ENCODE measurements around the gene PEAR1. TPM values are rescaled to one million over a fixed set of nuclear protein-coding genes. Genes with fewer than 3 reads are reported as not detected.
"Not testable (repeated sequence)": the region's sequence is repeated elsewhere in the genome, so short reads cannot be mapped to it uniquely, and the experiment has no call there.

The PEAR1 gene
- total RNA-seq, 1 experiment from 2014 or later: 0.18 TPM

- H3K9me3 ChIP-seq: no peaks in the 10 kb centered on the region
- H3K9me3 Mint-ChIP-seq (ENCODE audit: unreplicated experiment): no peaks in the 10 kb centered on the region
- H3K27me3 ChIP-seq (replicated peaks; ENCODE audit: control insufficient read depth, insufficient read depth, low read length): peaks cover 5% of the 10 kb centered on the region; the same call in 1 of the 2 replicates
- ChIA-PET CTCF (interaction anchor here (0.6 kb wide), 1 partner anchor 42 kb away, joined by 3 read pairs; no protein-coding TSS in a partner anchor), POLR2A (no interaction called here)
- H3K27ac Mint-ChIP-seq (ENCODE audit: unreplicated experiment): no peak overlapping the region
- DNase-seq: no peak
- H3K4me1 Mint-ChIP-seq (ENCODE audit: low read depth, unreplicated experiment): peaks cover 6% of the 10 kb centered on the region
- BruUV-seq (replicated peaks): no TSS peak
- H3K27me3 Mint-ChIP-seq (ENCODE audit: insufficient read depth, unreplicated experiment): peaks cover 35% of the 10 kb centered on the region
- H3K36me3 Mint-ChIP-seq (ENCODE audit: insufficient read depth, unreplicated experiment): no peaks in the 10 kb centered on the region
- intact Hi-C loops (cut with micrococcal nuclease; ENCODE audit: unreplicated experiment): loop anchor here (2.0 to 10.0 kb wide), 2 partner anchors 149 to 237 kb away; no protein-coding TSS in a partner anchor
- H3K4me3 Mint-ChIP-seq (ENCODE audit: unreplicated experiment): no peak overlapping the region
- TF ChIP-seq CTCF (IDR thresholded peaks at IDR 0.05; ENCODE audit: insufficient read depth in 1 of 2, low read depth in 1 of 2, low read length in 1 of 2, severe bottlenecking in 1 of 2, unreplicated experiment in 1 of 2): no peak
- H3K4me3 ChIP-seq (ENCODE audit: low read depth, low read length): no peak overlapping the region
- H3K36me3 ChIP-seq (ENCODE audit: control insufficient read depth, insufficient read depth, low read length): no peaks in the 10 kb centered on the region
- H3K4me1 ChIP-seq: peaks cover under 1% of the 10 kb centered on the region; the same call in 1 of the 2 replicates
Observed at GRCh38 chr1:156925154-156926010, 31.9 kb downstream of the PEAR1 start.

GRCh38 chr1:156926175-156926574 lies 32.7 kb downstream of the PEAR1 start:
- ChIA-PET POLR2A (no interaction called here), CTCF (interaction anchor here (0.6 kb wide), 1 partner anchor 186 kb away, joined by 3 read pairs; no protein-coding TSS in a partner anchor)
- Histone ChIP-seq H3K4me3 (ENCODE audit: low read depth, low read length) (no peak overlapping the region), H3K36me3 (ENCODE audit: control insufficient read depth, insufficient read depth, low read length) (no peaks in the 10 kb centered on the region), H3K4me1 (no peaks in the 10 kb centered on the region), H3K9me3 (no peaks in the 10 kb centered on the region), H3K27me3 (replicated peaks; ENCODE audit: control insufficient read depth, insufficient read depth, low read length) (peaks cover 5% of the 10 kb centered on the region; the same call in 1 of the 2 replicates)
- DNase-seq: no peak
- H3K4me3 Mint-ChIP-seq (ENCODE audit: unreplicated experiment): no peak overlapping the region
- intact Hi-C loops (cut with micrococcal nuclease; ENCODE audit: unreplicated experiment): loop anchor here (2.0 to 10.0 kb wide), 2 partner anchors 149 to 237 kb away; no protein-coding TSS in a partner anchor
- no peaks in the 10 kb centered on the region for H3K9me3 Mint-ChIP-seq (ENCODE audit: unreplicated experiment)
- no peak for TF ChIP-seq CTCF (IDR thresholded peaks at IDR 0.05; ENCODE audit: insufficient read depth in 1 of 2, low read depth in 1 of 2, low read length in 1 of 2, severe bottlenecking in 1 of 2, unreplicated experiment in 1 of 2)
- H3K4me1 Mint-ChIP-seq (ENCODE audit: low read depth, unreplicated experiment): peaks cover 6% of the 10 kb centered on the region
- H3K36me3 Mint-ChIP-seq (ENCODE audit: insufficient read depth, unreplicated experiment): peaks cover 7% of the 10 kb centered on the region
- peaks cover 41% of the 10 kb centered on the region for H3K27me3 Mint-ChIP-seq (ENCODE audit: insufficient read depth, unreplicated experiment)
- no peak overlapping the region for H3K27ac Mint-ChIP-seq (ENCODE audit: unreplicated experiment)
- BruUV-seq (replicated peaks): no TSS peak

GRCh38 chr1:156926695-156927094 lies 33.2 kb downstream of the PEAR1 start:
- CTCF ChIA-PET: interaction anchor here (0.6 to 1.4 kb wide), 2 partner anchors 43 to 186 kb away, joined by 3 to 10 read pairs; no protein-coding TSS in a partner anchor
- H3K4me1 ChIP-seq; H3K4me1 Mint-ChIP-seq (ENCODE audit: low read depth, unreplicated experiment); DNase-seq; POLR2A ChIA-PET; H3K27ac Mint-ChIP-seq (ENCODE audit: unreplicated experiment); H3K27me3 ChIP-seq (replicated peaks; ENCODE audit: control insufficient read depth, insufficient read depth, low read length); H3K36me3 ChIP-seq (ENCODE audit: control insufficient read depth, insufficient read depth, low read length); H3K9me3 Mint-ChIP-seq (ENCODE audit: unreplicated experiment); H3K4me3 Mint-ChIP-seq (ENCODE audit: unreplicated experiment); H3K4me3 ChIP-seq (ENCODE audit: low read depth, low read length); BruUV-seq (replicated peaks); H3K9me3 ChIP-seq: not testable (repeated sequence)
- H3K36me3 Mint-ChIP-seq (ENCODE audit: insufficient read depth, unreplicated experiment): peaks cover 12% of the 10 kb centered on the region
- H3K27me3 Mint-ChIP-seq (ENCODE audit: insufficient read depth, unreplicated experiment): peaks cover 41% of the 10 kb centered on the region
- intact Hi-C loops (cut with micrococcal nuclease; ENCODE audit: unreplicated experiment): loop anchor here (1.0 to 10.0 kb wide), 3 partner anchors 34 to 238 kb away; no protein-coding TSS in a partner anchor
